Peyer's patch (tissue), 4 donors: ENCODE data around the gene FANCB. TPM values are rescaled to one million over a fixed set of nuclear protein-coding genes. Genes with fewer than 3 reads are reported as not detected.

ENCODE experiments used
- DNase-seq, 3 donors: peaks; one replicate each; pipeline ENCODE4 v3.0.0-alpha.2; 2017 to 2019
- H3K27ac ChIP-seq, 4 donors: fragments of 200-600 bp; sonication (generic); one replicate each; pipeline ENCODE4 v1.5.1; 2016 to 2019
- H3K27me3 ChIP-seq, 2 donors: fragments of 200-600 bp; sonication (generic); one replicate each; pipeline ENCODE4 v1.5.1; 2019
- H3K36me3 ChIP-seq, 3 donors: fragments of 200-600 bp; sonication (generic); one replicate each; pipeline ENCODE4 v1.5.1; 2016 to 2019
- H3K4me1 ChIP-seq, 4 donors: fragments of 200-600 bp; sonication (generic); one replicate each; pipeline ENCODE4 v1.5.1; 2016 to 2019
- H3K4me3 ChIP-seq, 4 donors: fragments of 200-600 bp; sonication (generic); 1 replicate in 3 of 4; 2 replicates in 1 of 4; pipeline ENCODE4 v1.5.1; 2016 to 2019; ENCODE audit warnings: mild to moderate bottlenecking in 1 of 4
- H3K9me3 ChIP-seq, 4 donors: fragments of 200-600 bp; sonication (generic); one replicate each; pipeline ENCODE4 v1.5.1; 2016 to 2019; ENCODE audit warnings: mild to moderate bottlenecking in 1 of 4
- POLR2A ChIP-seq, 2 donors: fragments of 450-650 bp; IDR thresholded peaks; one replicate each; pipeline ENCODE4 v1.5.1; 2017; ENCODE audit warnings: antibody characterized with exemption in 2 of 2, mild to moderate bottlenecking in 2 of 2, moderate library complexity in 2 of 2
- total RNA-seq, 4 donors: library from RNA; depleted of rRNA; stranded (reverse); fragments of >200 nt; gene quantifications; one replicate each; pipeline ENCODE4 v1.1.0, GENCODE V29; 2016
- TF ChIP-seq, protein P1 (sequence below), 6 experiments: fragments of 450-650 bp in 4 of 6; fragments of 200-600 bp in 2 of 6; sonication (generic) in 1 of 6; IDR thresholded peaks; one replicate each; pipeline ENCODE4 v1.5.1; 2017 to 2019; ENCODE audit warnings: antibody characterized with exemption in 6 of 6, mild to moderate bottlenecking in 3 of 6, moderate library complexity in 1 of 6

The FANCB gene
- total RNA-seq, 4 donors from 2014 or later = 0.35 to 5.0 (median 1.6) TPM

DNA sequence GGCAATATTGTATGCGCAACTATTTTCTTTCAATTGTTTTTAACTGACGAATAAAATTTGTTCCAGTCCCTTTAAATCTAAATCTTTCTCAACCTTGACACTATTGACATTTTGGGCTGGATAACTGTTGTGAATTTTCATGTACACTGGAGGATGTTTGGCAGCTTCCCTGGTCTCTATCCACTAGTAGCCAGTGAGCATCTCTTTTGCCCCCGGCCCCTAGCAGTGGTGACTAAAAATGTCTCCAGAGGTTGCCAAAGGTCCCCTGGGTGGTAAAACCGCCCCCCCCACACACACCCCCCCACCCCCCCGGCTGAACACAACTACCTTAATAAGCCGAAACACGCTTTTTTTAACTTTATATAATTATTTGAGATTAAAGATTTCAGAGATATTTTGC is 514 bp downstream of the FANCB start:
- Histone ChIP-seq H3K27me3 (no peaks in the 10 kb centered on the region), H3K27ac (no peak overlapping the region), H3K9me3 (no peaks in the 10 kb centered on the region), H3K4me3 (peak overlapping the region; percentile 39 to 66 (median 60)), H3K4me1 (no peaks in the 10 kb centered on the region), H3K36me3 (no peaks in the 10 kb centered on the region)
- DNase-seq = no peak
- TF ChIP-seq, protein P1, sequence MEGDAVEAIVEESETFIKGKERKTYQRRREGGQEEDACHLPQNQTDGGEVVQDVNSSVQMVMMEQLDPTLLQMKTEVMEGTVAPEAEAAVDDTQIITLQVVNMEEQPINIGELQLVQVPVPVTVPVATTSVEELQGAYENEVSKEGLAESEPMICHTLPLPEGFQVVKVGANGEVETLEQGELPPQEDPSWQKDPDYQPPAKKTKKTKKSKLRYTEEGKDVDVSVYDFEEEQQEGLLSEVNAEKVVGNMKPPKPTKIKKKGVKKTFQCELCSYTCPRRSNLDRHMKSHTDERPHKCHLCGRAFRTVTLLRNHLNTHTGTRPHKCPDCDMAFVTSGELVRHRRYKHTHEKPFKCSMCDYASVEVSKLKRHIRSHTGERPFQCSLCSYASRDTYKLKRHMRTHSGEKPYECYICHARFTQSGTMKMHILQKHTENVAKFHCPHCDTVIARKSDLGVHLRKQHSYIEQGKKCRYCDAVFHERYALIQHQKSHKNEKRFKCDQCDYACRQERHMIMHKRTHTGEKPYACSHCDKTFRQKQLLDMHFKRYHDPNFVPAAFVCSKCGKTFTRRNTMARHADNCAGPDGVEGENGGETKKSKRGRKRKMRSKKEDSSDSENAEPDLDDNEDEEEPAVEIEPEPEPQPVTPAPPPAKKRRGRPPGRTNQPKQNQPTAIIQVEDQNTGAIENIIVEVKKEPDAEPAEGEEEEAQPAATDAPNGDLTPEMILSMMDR (IDR thresholded peaks at IDR 0.05) = no peak
- no peak for TF ChIP-seq POLR2A (IDR thresholded peaks at IDR 0.05)

DNA sequence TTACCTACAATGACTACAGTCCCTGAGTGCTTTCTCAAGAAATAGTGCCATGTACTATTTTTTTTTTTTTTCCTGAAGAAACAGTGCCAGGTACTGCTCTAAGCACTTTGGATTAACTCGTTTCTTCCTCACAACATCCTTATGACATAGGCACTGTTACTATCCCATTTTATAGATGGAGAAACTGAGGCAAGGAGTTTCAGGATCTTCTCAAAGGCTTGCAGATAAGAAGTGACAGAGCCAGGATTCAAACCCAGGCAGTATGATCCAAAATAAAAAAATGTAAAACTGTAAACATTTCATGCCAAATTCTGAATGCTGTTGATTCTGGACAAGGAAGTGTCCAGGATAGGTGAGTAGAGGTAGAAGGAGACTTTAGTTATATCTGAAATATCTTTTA is 1.1 kb downstream of the FANCB start:
- Histone ChIP-seq H3K4me3 (no peak overlapping the region), H3K36me3 (no peaks in the 10 kb centered on the region), H3K4me1 (no peaks in the 10 kb centered on the region), H3K9me3 (no peaks in the 10 kb centered on the region), H3K27ac (no peak overlapping the region), H3K27me3 (no peaks in the 10 kb centered on the region)
- TF ChIP-seq POLR2A (IDR thresholded peaks at IDR 0.05) = no peak
- TF ChIP-seq, protein P1 (IDR thresholded peaks at IDR 0.05) = no peak
- no peak for DNase-seq

DNA sequence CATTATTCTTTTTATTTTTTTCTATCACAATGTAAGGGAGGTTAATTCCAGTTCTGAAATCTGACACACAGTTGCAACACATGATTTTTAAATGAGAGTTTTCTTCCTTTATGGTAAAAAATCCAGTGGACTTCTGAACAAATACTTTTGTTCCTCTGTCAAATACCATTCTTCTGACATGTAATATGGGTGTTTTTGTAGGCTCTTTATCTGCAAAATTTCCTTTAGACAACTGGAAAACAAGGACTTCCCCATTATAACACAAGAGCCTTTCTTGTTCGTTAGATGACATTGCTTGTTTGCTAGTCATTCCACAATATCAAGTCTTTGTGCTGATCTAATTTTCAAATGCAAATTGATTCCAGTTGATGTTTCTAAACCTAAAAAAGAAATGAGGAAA is 7.7 kb downstream of the FANCB start:
- Histone ChIP-seq H3K27ac (no peak overlapping the region), H3K9me3 (no peaks in the 10 kb centered on the region), H3K4me3 (no peak overlapping the region), H3K27me3 (no peaks in the 10 kb centered on the region), H3K36me3 (no peaks in the 10 kb centered on the region), H3K4me1 (no peaks in the 10 kb centered on the region)
- no peak for DNase-seq
- TF ChIP-seq, protein P1 (IDR thresholded peaks at IDR 0.05) = no peak
- no peak for TF ChIP-seq POLR2A (IDR thresholded peaks at IDR 0.05)

DNA sequence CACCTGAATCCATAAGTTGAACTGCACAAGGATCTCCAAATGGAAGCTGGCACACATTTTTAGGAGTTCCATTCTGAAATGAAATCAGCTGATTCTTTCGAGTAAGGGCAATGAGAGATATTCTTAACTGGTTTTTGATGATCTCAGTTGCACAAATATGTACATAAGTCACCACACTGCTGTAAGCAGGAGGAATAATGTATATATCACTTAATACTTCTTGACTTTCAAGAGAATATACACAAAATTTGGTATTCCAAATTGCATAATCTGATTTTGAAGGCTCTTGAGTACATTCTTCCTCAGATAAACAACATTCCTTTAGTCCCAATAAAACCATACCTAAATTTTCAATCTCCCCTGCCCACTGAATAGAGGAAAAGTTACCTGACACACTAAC is 8.2 kb downstream of the FANCB start:
- no peaks in the 10 kb centered on the region for H3K36me3 ChIP-seq
- H3K27ac ChIP-seq = no peak overlapping the region
- no peak for DNase-seq
- H3K4me1 ChIP-seq = no peaks in the 10 kb centered on the region
- H3K27me3 ChIP-seq = no peaks in the 10 kb centered on the region
- no peak overlapping the region for H3K4me3 ChIP-seq
- TF ChIP-seq, protein P1 (IDR thresholded peaks at IDR 0.05) = no peak
- no peak for TF ChIP-seq POLR2A (IDR thresholded peaks at IDR 0.05)
- H3K9me3 ChIP-seq = no peaks in the 10 kb centered on the region

DNA sequence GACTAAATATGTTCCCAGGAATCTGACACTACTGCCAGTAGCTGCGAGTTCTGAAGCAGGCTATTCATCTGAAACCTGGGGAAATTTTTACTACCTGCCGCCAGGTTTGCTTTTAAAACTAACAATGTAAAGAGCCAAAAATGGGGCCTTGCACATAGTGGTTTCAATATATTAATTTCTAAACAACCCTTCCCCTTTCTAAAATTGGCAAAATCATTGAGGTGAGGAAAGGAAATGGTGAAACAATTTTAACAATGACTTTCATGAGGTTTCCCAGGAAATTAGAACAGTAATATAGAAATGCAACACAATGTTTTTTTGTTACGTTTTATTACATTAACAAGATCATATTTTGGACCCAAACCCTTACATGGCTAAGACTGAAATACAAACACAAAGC is 21.3 kb downstream of the FANCB start:
- no peak overlapping the region for H3K4me3 ChIP-seq
- no peak for DNase-seq
- H3K36me3 ChIP-seq = no peaks in the 10 kb centered on the region
- TF ChIP-seq, protein P1 (IDR thresholded peaks at IDR 0.05) = no peak
- no peak for TF ChIP-seq POLR2A (IDR thresholded peaks at IDR 0.05)
- H3K4me1 ChIP-seq = no peaks in the 10 kb centered on the region
- no peaks in the 10 kb centered on the region for H3K9me3 ChIP-seq
- no peak overlapping the region for H3K27ac ChIP-seq
- H3K27me3 ChIP-seq = no peaks in the 10 kb centered on the region

DNA sequence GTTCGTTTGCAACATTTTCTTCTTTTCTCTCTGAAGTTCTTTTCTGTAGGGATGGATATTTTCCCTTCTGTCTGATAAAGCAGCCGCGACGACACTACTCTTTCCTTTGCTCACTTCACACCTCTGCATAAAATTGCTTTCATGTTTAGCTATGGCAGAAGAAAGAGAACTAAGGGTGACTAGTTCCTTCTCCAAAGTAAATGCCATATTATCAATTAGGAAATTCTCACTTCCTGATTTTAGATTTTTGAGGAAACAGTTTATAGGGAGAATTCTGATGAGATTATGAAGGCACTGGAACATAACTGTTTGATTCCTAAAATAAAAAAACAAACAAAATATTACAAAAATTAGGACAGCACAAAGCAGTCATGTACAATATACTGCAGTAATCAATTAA is 29.2 kb downstream of the FANCB start:
- Histone ChIP-seq H3K27me3 (no peaks in the 10 kb centered on the region), H3K36me3 (no peaks in the 10 kb centered on the region), H3K27ac (no peak overlapping the region), H3K9me3 (no peaks in the 10 kb centered on the region), H3K4me1 (no peaks in the 10 kb centered on the region), H3K4me3 (no peak overlapping the region)
- TF ChIP-seq POLR2A (IDR thresholded peaks at IDR 0.05) = no peak
- no peak for DNase-seq
